T-cell (primary cell): ENCODE results near the gene SRI. TPM values are rescaled to one million over a fixed set of nuclear protein-coding genes. Genes with fewer than 3 reads are reported as not detected.

Source experiments
- ATAC-seq, 4 experiments: fragments of 200-7000 bp in 3 of 4; fragments of 150-1000 bp in 1 of 4; cut with Tn5 transposase; replicated peaks in 1 of 4; 1 replicate in 3 of 4; 2 replicates in 1 of 4; pipeline ENCODE4 v1.10.0; 2021; ENCODE audit warnings: moderate library complexity in 3 of 4, mild to moderate bottlenecking in 2 of 4, moderate number of reproducible peaks in 1 of 4
- CTCF ChIA-PET, 2 donors: fragments of 300-600 bp; sonication (Branson Sonifier 250); formaldehyde crosslinking; loops; one replicate each; lab custom pipeline; 2022; ENCODE audit warnings: antibody characterized with exemption in 2 of 2; lab: Charles Lee
- POLR2A ChIA-PET, 2 donors: fragments of 300-600 bp; sonication (Branson Sonifier 250); formaldehyde crosslinking; loops; one replicate each; lab custom pipeline; 2022; ENCODE audit warnings: antibody characterized with exemption in 2 of 2; lab: Charles Lee
- DNase-seq, 35 experiments: peaks; one replicate each; pipeline versions ENCODE4 v3.0.0 to v3.0.0-alpha.2; 2013 to 2023
- H3K27ac ChIP-seq: one replicate; pipeline ENCODE4 v1.5.1; 2013; ENCODE audit warnings: low read length
- H3K27me3 ChIP-seq, 2 experiments: replicated peaks in 1 of 2; 1 replicate in 1 of 2; 2 replicates in 1 of 2; pipeline versions ENCODE4 v1.6.1 to v1.7.0; 2013; ENCODE audit warnings: low read length in 1 of 2, mixed read lengths in 1 of 2; ENCODE audit not compliant: control insufficient read depth in 2 of 2, insufficient read depth in 2 of 2; ENCODE audit errors: extremely low read depth in 1 of 2
- H3K36me3 ChIP-seq, 2 donors: 1 replicate in 1 of 2; 2 replicates in 1 of 2; pipeline versions ENCODE4 v1.6.1 to v1.7.0; 2013; ENCODE audit warnings: low read length in 1 of 2; ENCODE audit not compliant: control insufficient read depth in 2 of 2, insufficient read depth in 1 of 2; ENCODE audit errors: extremely low read depth in 1 of 2
- H3K4me1 ChIP-seq, 2 experiments: 1 replicate in 1 of 2; 2 replicates in 1 of 2; pipeline versions ENCODE4 v1.6.1 to v1.7.0; 2013; ENCODE audit warnings: low read length in 2 of 2, mixed read lengths in 1 of 2; ENCODE audit not compliant: insufficient read depth in 2 of 2, control insufficient read depth in 1 of 2; ENCODE audit errors: extremely low read depth in 1 of 2
- H3K4me3 ChIP-seq, 2 donors: 1 replicate in 1 of 2; 2 replicates in 1 of 2; pipeline versions ENCODE4 v1.5.1 to v1.7.0; 2013; ENCODE audit warnings: mild to moderate bottlenecking in 2 of 2, low read length in 1 of 2, moderate library complexity in 1 of 2; ENCODE audit not compliant: control insufficient read depth in 1 of 2; ENCODE audit errors: extremely low read depth in 1 of 2
- H3K9me3 ChIP-seq: 2 replicates; pipeline ENCODE4 v1.7.0; 2013
- H3K27ac Mint-ChIP-seq, 2 donors: one replicate each; pipeline ENCODE4 v1.8.0; 2020 to 2021; ENCODE audit warnings: mild to moderate bottlenecking in 2 of 2, mixed read lengths in 2 of 2
- H3K27me3 Mint-ChIP-seq, 2 donors: one replicate each; pipeline ENCODE4 v1.8.0; 2021 to 2022; ENCODE audit warnings: mixed read lengths in 2 of 2
- H3K36me3 Mint-ChIP-seq: one replicate; pipeline ENCODE4 v1.8.0; 2021; ENCODE audit warnings: mixed read lengths
- H3K4me1 Mint-ChIP-seq, 3 donors: one replicate each; pipeline ENCODE4 v1.8.0; 2020 to 2022; ENCODE audit warnings: mixed read lengths in 3 of 3, mild to moderate bottlenecking in 1 of 3
- H3K4me3 Mint-ChIP-seq, 3 donors: one replicate each; pipeline ENCODE4 v1.8.0; 2020 to 2022; ENCODE audit warnings: mild to moderate bottlenecking in 3 of 3, mixed read lengths in 3 of 3, moderate library complexity in 3 of 3
- H3K9me3 Mint-ChIP-seq, 3 donors: one replicate each; pipeline ENCODE4 v1.8.0; 2020 to 2022; ENCODE audit warnings: mixed read lengths in 3 of 3
- WGBS: methylation state at CpG from one replicate; pipeline ENCODE4 v1.1.5; 2013; ENCODE audit warnings: missing lambda C conversion rate; ENCODE audit not compliant: insufficient coverage; 5-methylcytosine and 5-hydroxymethylcytosine counted together
- total RNA-seq, 35 experiments: library from RNA in 6 of 35; stranded (reverse) in 6 of 35; fragments of 120-200 nt in 1 of 35; gene quantifications; one replicate each; pipeline versions ENCODE4 v1.2.1 to v1.2.4 and lab custom pipeline; 2013 to 2026

The SRI gene
- total RNA-seq, 5 donors from 2014 or later (not counting 1 experiment from before 2014, with no cell fraction given), result 58.0 to 67.9 (median 62.8) TPM

GRCh38 chr7:88229302-88229995 is 9.6 kb upstream of the SRI start:
- 100% methylated on average over 4 of the region's 4 CpGs for WGBS
- Histone ChIP-seq H3K4me1 (no peaks in the 10 kb centered on the region), H3K36me3 (no peaks in the 10 kb centered on the region), H3K27me3 (no peaks in the 10 kb centered on the region), H3K9me3 (no peaks in the 10 kb centered on the region), H3K4me3 (no peak overlapping the region), H3K27ac (no peak overlapping the region)
- H3K4me1 Mint-ChIP-seq, result no peaks in the 10 kb centered on the region
- H3K27me3 Mint-ChIP-seq, result peaks cover 4 to 15% of the 10 kb centered on the region in 2 donors
- peaks cover 0 to 8% (median 0%) of the 10 kb centered on the region in 3 donors for H3K9me3 Mint-ChIP-seq
- H3K4me3 Mint-ChIP-seq, result no peak overlapping the region
- CTCF ChIA-PET, result interaction anchor here in 1 of 2 donors (1.5 kb wide), 1 partner anchor 12 kb away, joined by 5 read pairs; no protein-coding TSS in a partner anchor
- DNase-seq (no peak), ATAC-seq (no peak)
- POLR2A ChIA-PET, result interaction anchor here in 1 of 2 donors (0.6 kb wide), 1 partner anchor 891 kb away, joined by 3 read pairs; no protein-coding TSS in a partner anchor
- no peak overlapping the region for H3K27ac Mint-ChIP-seq
- H3K36me3 Mint-ChIP-seq, result peaks cover 2% of the 10 kb centered on the region

- CTCF ChIA-PET, result interaction anchor here in 1 of 2 donors (0.7 kb wide), 1 partner anchor 1171 kb away, joined by 3 read pairs; no protein-coding TSS in a partner anchor
- peaks cover 2% of the 10 kb centered on the region for H3K36me3 Mint-ChIP-seq
- 77% methylated on average over 5 of the region's 6 CpGs for WGBS
Measured at GRCh38 chr7:88226886-88227516, 7.2 kb upstream of the SRI start.

GRCh38 chr7:88226201-88226600 is 6.4 kb upstream of the SRI start:
- Histone ChIP-seq H3K4me3 (no peak overlapping the region), H3K4me1 (no peaks in the 10 kb centered on the region), H3K27me3 (no peaks in the 10 kb centered on the region), H3K27ac (no peak overlapping the region), H3K36me3 (no peaks in the 10 kb centered on the region), H3K9me3 (no peaks in the 10 kb centered on the region)
- 88% methylated on average over 1 of the region's 4 CpGs for WGBS
- Mint-ChIP-seq H3K36me3 (peaks cover 2% of the 10 kb centered on the region), H3K4me3 (no peak overlapping the region), H3K27me3 (peaks cover 0 to 15% of the 10 kb centered on the region in 2 donors), H3K9me3 (peaks cover 0 to 8% (median 0%) of the 10 kb centered on the region in 3 donors), H3K27ac (no peak overlapping the region), H3K4me1 (peaks cover under 1 to 2% (median 1%) of the 10 kb centered on the region in 3 donors)
- CTCF ChIA-PET, result interaction anchor here in 1 of 2 donors (1.6 kb wide), 1 partner anchor 11 kb away, joined by 3 read pairs; no protein-coding TSS in a partner anchor
- no peak for ATAC-seq
- DNase-seq, result no peak
- POLR2A ChIA-PET, result no interaction called here

More at GRCh38 chr7:88226886-88227516, 7.2 kb upstream of the SRI start:
- Histone ChIP-seq H3K4me3 (no peak overlapping the region), H3K36me3 (no peaks in the 10 kb centered on the region), H3K27ac (no peak overlapping the region), H3K4me1 (no peaks in the 10 kb centered on the region), H3K27me3 (no peaks in the 10 kb centered on the region), H3K9me3 (no peaks in the 10 kb centered on the region)
- peaks cover 0 to 8% (median 0%) of the 10 kb centered on the region in 3 donors for H3K9me3 Mint-ChIP-seq
- no peaks in the 10 kb centered on the region for H3K4me1 Mint-ChIP-seq
- DNase-seq (no peak), ATAC-seq (no peak)
- H3K27me3 Mint-ChIP-seq, result peaks cover 0 to 15% of the 10 kb centered on the region in 2 donors
- H3K4me3 Mint-ChIP-seq, result no peak overlapping the region
- no peak overlapping the region for H3K27ac Mint-ChIP-seq
- POLR2A ChIA-PET, result interaction anchor here in 1 of 2 donors (0.6 kb wide), 1 partner anchor 1272 kb away, joined by 4 read pairs; no protein-coding TSS in a partner anchor

- H3K36me3 Mint-ChIP-seq, result peaks cover 2% of the 10 kb centered on the region
- H3K9me3 Mint-ChIP-seq, result peaks cover 0 to 8% (median 0%) of the 10 kb centered on the region in 3 donors
- no peak overlapping the region for H3K4me3 ChIP-seq
- peaks cover 3% of the 10 kb centered on the region in 2 experiments for H3K4me1 ChIP-seq
- no peak overlapping the region for H3K27ac Mint-ChIP-seq
- CTCF ChIA-PET, result interaction anchor here (0.6 to 1.6 kb wide), 3 partner anchors 13 to 394 kb away, joined by 3 to 6 read pairs (median 4); no protein-coding TSS in a partner anchor
- peaks cover 0 to 13% of the 10 kb centered on the region in 2 donors for H3K27me3 Mint-ChIP-seq
- no peaks in the 10 kb centered on the region for H3K9me3 ChIP-seq
- no peak overlapping the region for H3K4me3 Mint-ChIP-seq
- H3K4me1 Mint-ChIP-seq, result peaks cover 8 to 12% (median 9%) of the 10 kb centered on the region in 3 donors
- no peaks in the 10 kb centered on the region for H3K36me3 ChIP-seq
- ATAC-seq (no peak), DNase-seq (no peak)
- WGBS, result no CpG with 5 or more reads among the region's 2 CpGs
- POLR2A ChIA-PET, result interaction anchor here in 1 of 2 donors (0.6 kb wide), 1 partner anchor 34 kb away, joined by 5 read pairs; no protein-coding TSS in a partner anchor
- no peaks in the 10 kb centered on the region for H3K27me3 ChIP-seq
- H3K27ac ChIP-seq, result no peak overlapping the region
Measured at GRCh38 chr7:88224601-88225275, 4.9 kb upstream of the SRI start.

- no peak for ATAC-seq
- no peak overlapping the region for H3K4me3 Mint-ChIP-seq
- peaks cover 10 to 11% of the 10 kb centered on the region in 2 experiments for H3K4me1 ChIP-seq
- peaks cover 16 to 19% (median 18%) of the 10 kb centered on the region in 3 donors for H3K4me1 Mint-ChIP-seq
- H3K9me3 ChIP-seq, result no peaks in the 10 kb centered on the region
- H3K4me3 ChIP-seq, result no peak overlapping the region
- WGBS, result no CpG with 5 or more reads among the region's 2 CpGs
- H3K27ac Mint-ChIP-seq, result no peak overlapping the region
- H3K36me3 ChIP-seq, result no peaks in the 10 kb centered on the region
- H3K27me3 ChIP-seq, result no peaks in the 10 kb centered on the region
- H3K36me3 Mint-ChIP-seq, result peaks cover 1% of the 10 kb centered on the region
- ChIA-PET POLR2A (no interaction called here), CTCF (no interaction called here)
- H3K9me3 Mint-ChIP-seq, result peaks cover 0 to 1% (median 0%) of the 10 kb centered on the region in 3 donors
- no peak for DNase-seq
- H3K27me3 Mint-ChIP-seq, result peaks cover 0 to 5% of the 10 kb centered on the region in 2 donors
- H3K27ac ChIP-seq, result no peak overlapping the region
Measured at GRCh38 chr7:88223265-88223664, 3.4 kb upstream of the SRI start.
